Measurements from ENCODE around the gene SLC9A8.

DNA sequence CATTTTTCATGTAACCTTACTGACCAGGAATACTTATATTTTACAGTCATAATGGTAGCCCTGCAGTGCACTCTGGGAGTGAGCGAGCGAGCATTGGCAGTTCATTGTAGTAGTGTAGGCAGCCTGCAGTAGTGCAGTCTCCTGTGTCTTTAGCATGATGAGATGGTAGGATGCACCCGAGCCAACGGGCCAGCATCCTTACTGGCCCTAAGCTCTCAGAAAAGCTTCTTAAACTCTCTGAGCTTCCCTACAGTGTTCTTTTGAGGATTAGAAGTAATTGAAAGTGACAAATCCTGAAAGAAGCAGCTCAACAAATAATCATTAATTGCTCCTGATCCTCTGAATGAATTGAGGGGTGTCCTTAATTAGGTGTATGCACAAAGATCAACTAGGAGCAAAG lies 20.9 kb downstream of the SLC9A8 start:
- TF ChIP-seq CTCF (IDR thresholded peaks at IDR 0.05) (no peak), FOXP4 (CRISPR knock-in tag; IDR thresholded peaks at IDR 0.05) (no peak), CREM (CRISPR knock-in tag; IDR thresholded peaks at IDR 0.05) (no peak), NR2C2 (CRISPR knock-in tag; IDR thresholded peaks at IDR 0.05) (no peak), RELA (CRISPR knock-in tag; IDR thresholded peaks at IDR 0.05; ENCODE audit: borderline replicate concordance) (no peak), ZNF317 (CRISPR knock-in tag; IDR thresholded peaks at IDR 0.05; ENCODE audit: borderline replicate concordance, low read depth) (no peak)
- TF ChIP-seq, protein P1, sequence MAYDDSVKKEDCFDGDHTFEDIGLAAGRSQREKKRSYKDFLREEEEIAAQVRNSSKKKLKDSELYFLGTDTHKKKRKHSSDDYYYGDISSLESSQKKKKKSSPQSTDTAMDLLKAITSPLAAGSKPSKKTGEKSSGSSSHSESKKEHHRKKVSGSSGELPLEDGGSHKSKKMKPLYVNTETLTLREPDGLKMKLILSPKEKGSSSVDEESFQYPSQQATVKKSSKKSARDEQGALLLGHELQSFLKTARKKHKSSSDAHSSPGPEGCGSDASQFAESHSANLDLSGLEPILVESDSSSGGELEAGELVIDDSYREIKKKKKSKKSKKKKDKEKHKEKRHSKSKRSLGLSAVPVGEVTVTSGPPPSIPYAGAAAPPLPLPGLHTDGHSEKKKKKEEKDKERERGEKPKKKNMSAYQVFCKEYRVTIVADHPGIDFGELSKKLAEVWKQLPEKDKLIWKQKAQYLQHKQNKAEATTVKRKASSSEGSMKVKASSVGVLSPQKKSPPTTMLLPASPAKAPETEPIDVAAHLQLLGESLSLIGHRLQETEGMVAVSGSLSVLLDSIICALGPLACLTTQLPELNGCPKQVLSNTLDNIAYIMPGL (CRISPR knock-in tag; IDR thresholded peaks at IDR 0.05): no peak
- TF ChIP-seq, protein P2, sequence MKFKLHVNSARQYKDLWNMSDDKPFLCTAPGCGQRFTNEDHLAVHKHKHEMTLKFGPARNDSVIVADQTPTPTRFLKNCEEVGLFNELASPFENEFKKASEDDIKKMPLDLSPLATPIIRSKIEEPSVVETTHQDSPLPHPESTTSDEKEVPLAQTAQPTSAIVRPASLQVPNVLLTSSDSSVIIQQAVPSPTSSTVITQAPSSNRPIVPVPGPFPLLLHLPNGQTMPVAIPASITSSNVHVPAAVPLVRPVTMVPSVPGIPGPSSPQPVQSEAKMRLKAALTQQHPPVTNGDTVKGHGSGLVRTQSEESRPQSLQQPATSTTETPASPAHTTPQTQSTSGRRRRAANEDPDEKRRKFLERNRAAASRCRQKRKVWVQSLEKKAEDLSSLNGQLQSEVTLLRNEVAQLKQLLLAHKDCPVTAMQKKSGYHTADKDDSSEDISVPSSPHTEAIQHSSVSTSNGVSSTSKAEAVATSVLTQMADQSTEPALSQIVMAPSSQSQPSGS (CRISPR knock-in tag; IDR thresholded peaks at IDR 0.05; ENCODE audit: borderline replicate concordance, low read depth): no peak
